CD14-positive monocyte (primary cell): ENCODE data around the gene LIFR. TPM values are rescaled to one million over a fixed set of nuclear protein-coding genes. Genes with fewer than 3 reads are reported as not detected.

Experiments used
- DNase-seq, 3 donors: peaks; one replicate each; pipeline ENCODE4 v3.0.0-alpha.2; 2011 to 2022
- H2AFZ ChIP-seq: 2 replicates; pipeline ENCODE4 v1.6.0; 2012; ENCODE audit warnings: mild to moderate bottlenecking, low read depth, low read length, inconsistent platforms; ENCODE audit not compliant: insufficient read depth, poor library complexity, severe bottlenecking
- H3K27ac ChIP-seq, 2 donors: 1 replicate in 1 of 2; 2 replicates in 1 of 2; pipeline ENCODE4 v1.5.1; 2012 to 2013; ENCODE audit warnings: low read length in 2 of 2, control low read depth in 1 of 2, inconsistent platforms in 1 of 2, low read depth in 1 of 2, mild to moderate bottlenecking in 1 of 2
- H3K27me3 ChIP-seq, 2 donors: one replicate each; pipeline versions ENCODE4 v1.6.0 to v1.6.1; 2011 to 2013; ENCODE audit warnings: low read length in 2 of 2; ENCODE audit not compliant: control insufficient read depth in 2 of 2, insufficient read depth in 2 of 2
- H3K36me3 ChIP-seq, 2 donors: replicated peaks in 1 of 2; 1 replicate in 1 of 2; 2 replicates in 1 of 2; pipeline versions ENCODE4 v1.5.1 to v1.6.1; 2012 to 2013; ENCODE audit warnings: low read length in 2 of 2, control low read depth in 1 of 2, inconsistent platforms in 1 of 2, mild to moderate bottlenecking in 1 of 2; ENCODE audit not compliant: insufficient read depth in 2 of 2, control insufficient read depth in 1 of 2
- H3K4me1 ChIP-seq, 2 donors: 1 replicate in 1 of 2; 2 replicates in 1 of 2; pipeline versions ENCODE4 v1.5.1 to v1.6.1; 2012 to 2013; ENCODE audit warnings: low read length in 2 of 2, control low read depth in 1 of 2, inconsistent platforms in 1 of 2, mild to moderate bottlenecking in 1 of 2, moderate library complexity in 1 of 2; ENCODE audit not compliant: insufficient read depth in 2 of 2, control insufficient read depth in 1 of 2
- H3K4me2 ChIP-seq: replicated peaks from 2 replicates; pipeline ENCODE3; 2012; ENCODE audit warnings: low read length, moderate library complexity, mild to moderate bottlenecking; ENCODE audit not compliant: poor library complexity, severe bottlenecking; ENCODE audit errors: extremely low read depth
- H3K4me3 ChIP-seq, 3 experiments: fragments of 200-600 bp in 1 of 3; sonication (generic) in 1 of 3; replicated peaks in 1 of 3; 1 replicate in 2 of 3; 2 replicates in 1 of 3; pipeline ENCODE4 v1.5.1; 2011 to 2013; ENCODE audit warnings: low read length in 3 of 3, mild to moderate bottlenecking in 3 of 3, control low read depth in 2 of 3, low read depth in 2 of 3, inconsistent platforms in 1 of 3, moderate library complexity in 1 of 3
- H3K79me2 ChIP-seq: 2 replicates; pipeline ENCODE4 v1.6.0; 2012; ENCODE audit warnings: mild to moderate bottlenecking, control low read depth, inconsistent platforms, low read length, moderate library complexity; ENCODE audit not compliant: insufficient read depth
- H3K9ac ChIP-seq: 2 replicates; pipeline ENCODE4 v1.6.0; 2017; ENCODE audit warnings: low read length, mild to moderate bottlenecking; ENCODE audit not compliant: insufficient read depth, poor library complexity, severe bottlenecking
- H3K9me3 ChIP-seq, 2 donors: replicated peaks in 1 of 2; 1 replicate in 1 of 2; 2 replicates in 1 of 2; pipeline versions ENCODE4 v1.5.1 to v1.6.1; 2012 to 2013; ENCODE audit warnings: low read length in 2 of 2, control low read depth in 1 of 2; ENCODE audit not compliant: control insufficient read depth in 1 of 2, insufficient read depth in 1 of 2
- H4K20me1 ChIP-seq: 2 replicates; pipeline ENCODE4 v1.6.0; 2012; ENCODE audit warnings: mild to moderate bottlenecking, low read length, control low read depth, moderate library complexity; ENCODE audit not compliant: insufficient read depth
- H3K27ac Mint-ChIP-seq, 7 donors: one replicate each; pipeline ENCODE4 v1.8.0; 2020; ENCODE audit warnings: mild to moderate bottlenecking in 7 of 7, mixed read lengths in 7 of 7, moderate library complexity in 6 of 7, inconsistent platforms in 2 of 7
- H3K27me3 Mint-ChIP-seq, 3 donors: one replicate each; pipeline ENCODE4 v1.8.0; 2021 to 2022; ENCODE audit warnings: low read depth in 3 of 3, mild to moderate bottlenecking in 3 of 3, mixed read lengths in 3 of 3, moderate library complexity in 3 of 3, inconsistent platforms in 1 of 3
- H3K36me3 Mint-ChIP-seq, 2 donors: one replicate each; pipeline ENCODE4 v1.8.0; 2020; ENCODE audit warnings: mixed read lengths in 2 of 2, inconsistent platforms in 1 of 2, mild to moderate bottlenecking in 1 of 2
- H3K4me1 Mint-ChIP-seq: one replicate; pipeline ENCODE4 v1.8.0; 2020; ENCODE audit warnings: mild to moderate bottlenecking, mixed read lengths
- H3K4me3 Mint-ChIP-seq, 2 donors: one replicate each; pipeline ENCODE4 v1.8.0; 2020; ENCODE audit warnings: mild to moderate bottlenecking in 2 of 2, mixed read lengths in 2 of 2, moderate library complexity in 1 of 2
- H3K9me3 Mint-ChIP-seq, 7 donors: one replicate each; pipeline ENCODE4 v1.8.0; 2020 to 2022; ENCODE audit warnings: mixed read lengths in 7 of 7, mild to moderate bottlenecking in 6 of 7, moderate library complexity in 6 of 7, inconsistent platforms in 2 of 7
- CTCF ChIP-seq: fragments of 200-600 bp; IDR thresholded peaks from one replicate; pipeline ENCODE4 v1.8.0; 2022; ENCODE audit warnings: antibody characterized with exemption, mild to moderate bottlenecking
- WGBS: methylation state at CpG from one replicate; pipeline ENCODE4 v1.1.5; 2013; ENCODE audit warnings: missing lambda C conversion rate; ENCODE audit not compliant: insufficient coverage; 5-methylcytosine and 5-hydroxymethylcytosine counted together
- intact Hi-C, 2 donors: fragments of 100-400 bp; cut with micrococcal nuclease; formaldehyde crosslinking; loops; one replicate each; pipeline versions ENCODE4 v1.15.0 to v1.15.1; 2023
- polyA plus RNA-seq, 3 donors: library from polyadenylated mRNA; depleted of rRNA in 1 of 3; unstranded in 2 of 3; stranded (reverse) in 1 of 3; fragments of 300-500 nt in 2 of 3; fragments of >200 nt in 1 of 3; fragmentation: Illumina TruSeq in 2 of 3; gene quantifications; 1 replicate in 2 of 3; 2 replicates in 1 of 3; pipeline ENCODE4 v1.2.3, GENCODE V29; 2012 to 2021

The LIFR gene
- polyA plus RNA-seq, 3 donors: not detected

- Histone ChIP-seq H3K9ac (no peak overlapping the region), H3K79me2 (no peaks in the 10 kb centered on the region), H3K9me3 (no peaks in the 10 kb centered on the region), H2AFZ (no peak overlapping the region), H3K4me2 (no peak overlapping the region), H3K4me1 (peaks cover 14 to 21% of the 10 kb centered on the region in 2 donors), H4K20me1 (no peaks in the 10 kb centered on the region), H3K36me3 (no peaks in the 10 kb centered on the region), H3K4me3 (no peak overlapping the region), H3K27me3 (peaks cover 0 to 14% of the 10 kb centered on the region in 2 donors), H3K27ac (no peak overlapping the region)
- peaks cover 9% of the 10 kb centered on the region for H3K4me1 Mint-ChIP-seq
- no peaks in the 10 kb centered on the region for H3K36me3 Mint-ChIP-seq
- H3K9me3 Mint-ChIP-seq: peaks cover 0 to 5% (median 1%) of the 10 kb centered on the region in 7 donors
- H3K27me3 Mint-ChIP-seq: peaks cover 2 to 29% (median 17%) of the 10 kb centered on the region in 3 donors
- no peak for DNase-seq
- intact Hi-C loops: no loop called here
- H3K4me3 Mint-ChIP-seq: no peak overlapping the region
- TF ChIP-seq CTCF: no peak
- H3K27ac Mint-ChIP-seq: no peak overlapping the region
- 100% methylated on average over 5 of the region's 7 CpGs for WGBS
Measured at GRCh38 chr5:38605610-38606009, 49.2 kb upstream of the LIFR start.

GRCh38 chr5:38603691-38604090 lies 47.2 kb upstream of the LIFR start:
- Histone ChIP-seq H2AFZ (no peak overlapping the region), H3K27me3 (peaks cover 0 to 3% of the 10 kb centered on the region in 2 donors), H3K9ac (no peak overlapping the region), H3K9me3 (no peaks in the 10 kb centered on the region), H3K79me2 (no peaks in the 10 kb centered on the region), H3K4me1 (peaks cover 19 to 34% of the 10 kb centered on the region in 2 donors), H4K20me1 (no peaks in the 10 kb centered on the region), H3K4me2 (no peak overlapping the region), H3K4me3 (no peak overlapping the region), H3K27ac (no peak overlapping the region), H3K36me3 (no peaks in the 10 kb centered on the region)
- intact Hi-C loops: no loop called here
- 86% methylated on average over 2 of the region's 3 CpGs for WGBS
- Mint-ChIP-seq H3K4me3 (no peak overlapping the region), H3K27me3 (peaks cover 0 to 24% (median 7%) of the 10 kb centered on the region in 3 donors), H3K36me3 (no peaks in the 10 kb centered on the region), H3K27ac (no peak overlapping the region), H3K4me1 (peaks cover 15% of the 10 kb centered on the region), H3K9me3 (peaks cover 0 to 5% (median 3%) of the 10 kb centered on the region in 7 donors)
- no peak for TF ChIP-seq CTCF
- DNase-seq: no peak
